Measurements from ENCODE around the gene PIP5KL1.

The PIP5KL1 gene

DNA sequence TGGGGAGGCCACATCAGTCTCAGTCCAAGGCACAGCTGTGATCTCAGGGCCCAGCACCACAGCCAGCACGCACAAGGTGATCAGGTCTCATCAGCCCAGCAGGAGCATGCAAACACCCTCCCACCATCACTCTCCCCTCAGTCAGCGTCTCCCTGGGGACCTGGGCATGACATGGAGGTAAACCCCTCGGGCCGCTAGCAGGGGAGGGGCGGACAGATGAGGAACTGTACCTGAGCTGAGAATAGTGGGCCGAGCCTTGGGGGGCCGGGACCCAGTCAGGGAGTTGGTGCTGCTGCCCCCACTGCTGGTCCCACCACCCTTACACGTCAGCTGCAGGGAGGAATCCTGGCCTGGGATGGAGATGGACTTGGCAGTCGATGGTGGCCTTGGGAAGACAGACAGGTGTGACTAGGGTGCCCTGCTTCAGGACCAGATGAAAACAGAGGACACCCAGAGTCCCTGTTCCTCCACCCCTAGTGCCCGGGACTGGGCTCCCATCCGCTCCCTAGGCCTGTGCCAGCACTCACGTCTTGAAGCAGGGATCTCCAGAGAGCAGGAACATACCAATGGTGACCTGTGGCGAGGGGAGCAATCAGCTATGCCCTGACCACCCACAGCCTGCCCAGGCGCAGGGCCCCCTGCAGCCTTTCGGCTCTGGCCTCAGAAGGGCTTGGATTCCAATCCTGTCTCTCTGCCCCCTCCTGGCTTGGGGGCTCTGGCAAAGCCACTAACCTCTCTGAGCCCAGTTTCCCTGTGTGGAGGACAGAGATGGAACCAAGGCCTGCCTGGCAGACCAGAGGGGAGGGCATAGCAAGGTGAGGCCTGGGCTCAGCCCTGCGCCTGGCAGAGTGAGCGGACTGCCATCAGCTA lies 17.5 kb upstream of the PIP5KL1 start:
- DNase-seq (ENCODE audit: low spot score), result no peak

DNA sequence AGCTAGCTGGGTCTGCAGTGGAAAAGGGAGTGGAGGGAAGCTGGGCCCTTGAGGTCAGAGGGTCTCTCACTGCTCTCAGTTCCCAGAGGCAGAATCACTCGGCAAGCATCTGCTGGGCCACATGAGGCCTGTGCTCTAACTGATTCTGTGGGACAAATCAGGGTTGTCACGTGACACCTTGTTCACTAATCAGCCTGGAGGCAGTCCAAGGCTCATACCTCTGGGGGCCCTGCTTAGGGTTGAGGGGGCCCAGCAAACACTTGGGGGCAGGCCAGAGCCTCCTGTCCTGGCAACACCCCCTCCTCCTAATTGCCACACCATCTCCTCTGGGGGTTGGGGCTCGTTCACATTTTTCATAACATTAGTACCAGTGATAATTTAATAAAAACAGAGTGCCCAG lies 16.2 kb upstream of the PIP5KL1 start:
- DNase-seq (ENCODE audit: low spot score), result no peak

DNA sequence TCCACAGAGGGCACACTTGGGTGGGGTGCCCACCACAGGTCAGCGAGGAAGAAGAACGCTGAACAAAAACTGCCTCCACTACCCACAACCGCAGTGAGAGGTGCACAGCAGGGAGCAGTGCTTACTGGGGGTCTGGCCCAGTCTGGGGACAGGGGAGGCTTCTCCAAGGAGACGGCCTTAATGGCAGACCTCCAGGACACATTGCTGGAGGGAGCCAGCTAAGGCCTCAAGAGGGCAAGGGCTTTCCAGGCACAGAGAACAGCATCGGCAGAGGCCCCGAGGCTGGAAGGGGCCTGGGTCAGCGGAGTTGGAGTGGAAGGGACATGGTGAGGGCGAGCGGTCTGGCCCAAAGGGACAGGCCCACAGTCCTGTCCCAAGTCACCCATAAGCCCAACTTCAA lies 15.4 kb upstream of the PIP5KL1 start:
- no peak for DNase-seq (ENCODE audit: low spot score)

DNA sequence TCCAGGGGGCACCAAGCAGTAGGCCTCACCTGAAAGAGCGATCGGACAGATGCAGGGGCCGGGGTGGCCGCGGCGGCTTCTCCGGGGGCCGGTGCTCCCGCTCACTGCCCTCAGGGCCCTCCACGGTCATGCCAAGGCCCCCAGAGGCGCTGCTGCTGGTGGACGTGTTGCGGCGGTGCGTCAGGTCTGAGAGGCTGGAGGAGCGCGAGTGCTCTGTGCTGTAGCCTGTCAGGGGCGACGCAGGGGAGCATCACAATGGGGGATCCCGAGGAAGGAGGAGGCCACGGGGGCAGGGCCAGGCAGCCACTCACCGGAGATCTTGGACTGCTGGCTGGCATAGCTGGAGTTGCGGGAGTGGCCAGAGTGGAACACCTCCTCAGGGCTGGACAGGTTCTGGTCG lies 14.8 kb upstream of the PIP5KL1 start:
- no peak for DNase-seq (ENCODE audit: low spot score)

DNA sequence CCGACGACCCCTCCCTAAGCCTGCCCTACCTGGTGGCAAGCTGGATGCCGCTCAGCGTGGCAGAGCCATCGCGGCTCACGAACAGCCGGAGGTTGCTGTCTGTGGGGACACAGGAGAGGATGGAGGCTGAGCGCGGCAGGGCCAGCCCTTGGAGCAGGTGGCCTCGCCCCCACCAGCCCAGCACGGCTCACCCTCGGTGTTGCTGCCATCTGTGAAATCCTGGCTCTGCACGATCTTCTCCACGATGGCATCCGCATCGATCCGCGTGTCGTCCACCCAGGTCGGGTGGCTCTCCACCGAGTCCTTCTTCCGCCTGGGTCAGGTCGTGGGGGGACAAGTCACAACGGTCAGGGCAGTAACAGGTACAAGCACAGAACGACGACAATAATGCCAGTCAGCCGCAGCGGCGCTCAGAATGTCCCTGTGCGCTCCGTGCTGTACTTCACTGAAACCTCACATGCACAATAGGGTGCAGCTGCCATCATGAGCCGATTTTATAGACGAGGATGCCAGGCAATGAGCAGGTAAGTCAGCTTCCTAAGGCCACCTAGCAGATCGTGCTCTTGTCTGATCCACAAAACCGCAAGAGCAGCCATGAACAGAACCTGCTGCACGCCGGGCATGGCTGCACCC lies 14.1 kb upstream of the PIP5KL1 start:
- no peak for DNase-seq (ENCODE audit: low spot score)

DNA sequence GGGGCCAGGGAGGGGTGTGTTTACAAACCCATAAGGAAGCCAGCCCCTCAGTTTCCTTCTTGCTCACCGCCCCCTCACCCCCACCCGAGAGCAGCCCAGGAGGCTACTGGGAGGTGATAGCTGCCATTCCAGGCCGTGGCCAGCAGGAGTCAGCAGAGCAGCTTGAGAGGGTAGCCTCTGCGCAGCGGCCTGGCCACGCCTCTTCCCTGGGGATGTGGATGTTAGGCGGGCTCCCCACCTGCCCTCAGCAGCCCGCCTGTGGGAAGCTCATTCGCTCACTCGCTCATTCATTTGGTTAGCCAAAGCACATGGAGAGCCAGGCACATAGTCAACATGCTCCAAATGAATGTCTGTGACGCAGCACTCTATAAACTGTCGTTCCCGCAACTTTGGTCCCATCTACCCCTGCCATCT lies 13.2 kb upstream of the PIP5KL1 start:
- DNase-seq (ENCODE audit: low spot score), result peak; percentile 88

DNA sequence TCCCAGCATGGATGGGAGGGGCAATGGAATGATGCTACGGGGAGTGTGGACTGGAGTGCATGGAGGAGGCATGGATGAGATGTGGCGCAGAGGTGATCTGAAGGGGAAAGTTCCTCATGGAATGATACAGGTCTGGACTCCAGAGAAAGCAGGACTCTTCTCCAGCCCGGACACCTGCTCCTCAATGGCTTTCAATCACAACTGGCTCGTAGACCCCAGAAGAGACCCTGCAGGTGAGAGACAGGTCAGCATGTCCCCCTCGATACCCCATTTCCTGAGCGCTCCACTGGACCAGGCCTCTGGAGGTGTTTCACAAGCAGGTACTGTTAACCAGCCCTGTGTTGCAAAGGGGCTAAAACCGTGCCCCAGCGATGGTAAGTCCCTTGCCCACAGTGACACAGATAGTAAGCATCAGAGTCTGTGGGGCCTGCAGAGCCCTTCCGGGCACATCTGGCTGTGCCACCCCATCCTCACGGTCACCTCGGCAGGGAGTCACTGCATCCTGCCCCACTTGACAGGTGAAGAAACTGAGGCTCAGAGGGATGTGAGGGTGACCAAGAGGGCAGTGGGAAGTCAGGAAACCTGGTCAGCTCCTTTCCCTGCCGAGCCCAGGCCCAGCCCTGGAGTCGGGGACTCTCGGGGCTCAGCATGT lies 12.6 kb upstream of the PIP5KL1 start:
- DNase-seq (ENCODE audit: low spot score), result no peak

DNA sequence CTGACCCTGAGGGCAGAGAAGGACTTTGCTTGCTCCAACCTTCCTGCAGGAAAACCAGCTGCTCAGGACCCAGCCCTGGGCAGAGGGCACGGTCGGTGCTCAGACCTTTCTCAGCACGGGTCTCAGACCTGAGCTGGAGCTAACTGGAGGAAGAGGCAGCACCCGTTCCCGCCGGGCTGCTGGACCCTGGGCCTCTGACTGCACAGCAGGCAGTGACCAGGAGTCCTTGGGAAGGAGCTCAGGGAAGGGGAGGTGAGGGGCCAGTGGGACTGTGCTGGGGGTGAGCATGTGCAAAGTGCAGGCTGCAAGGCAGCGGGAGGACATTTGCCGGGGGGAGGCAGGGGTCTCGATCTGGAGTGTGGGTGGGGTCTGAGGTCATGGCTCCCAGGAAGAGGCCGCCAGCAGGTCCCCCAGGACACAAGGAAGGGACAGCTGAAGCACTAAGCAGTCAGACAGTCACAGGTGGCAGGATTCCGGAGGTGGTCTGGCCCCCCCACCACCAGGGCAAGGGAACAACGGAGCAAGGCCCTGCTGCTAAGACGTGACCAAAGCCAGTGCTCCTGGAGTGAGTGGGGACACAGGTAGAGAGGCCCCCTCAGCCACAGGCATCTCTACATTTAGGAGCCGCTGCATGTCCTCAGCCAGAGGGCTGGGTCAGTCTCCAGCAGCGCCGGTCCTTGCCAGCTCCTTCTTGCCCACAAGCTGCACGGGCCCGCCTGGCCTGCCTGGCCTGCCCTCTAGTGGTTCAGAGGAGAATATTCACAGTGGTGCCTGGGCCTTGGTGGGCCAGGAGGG lies 11.8 kb upstream of the PIP5KL1 start:
- no peak for DNase-seq (ENCODE audit: low spot score)

DNA sequence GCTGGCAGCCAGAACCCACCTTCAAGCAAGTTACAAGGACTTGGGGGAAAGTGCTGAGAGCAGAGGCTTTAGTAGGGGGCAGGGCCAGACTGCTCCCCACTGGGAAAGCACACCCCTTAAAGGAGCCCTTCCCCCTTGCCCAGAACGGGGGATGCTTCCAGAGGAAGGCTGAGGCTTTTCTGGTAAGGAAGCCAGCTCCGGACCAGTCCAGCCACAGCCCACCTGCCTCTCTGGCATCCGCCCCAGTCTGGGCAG lies 11.3 kb upstream of the PIP5KL1 start:
- DNase-seq (ENCODE audit: low spot score), result no peak

DNA sequence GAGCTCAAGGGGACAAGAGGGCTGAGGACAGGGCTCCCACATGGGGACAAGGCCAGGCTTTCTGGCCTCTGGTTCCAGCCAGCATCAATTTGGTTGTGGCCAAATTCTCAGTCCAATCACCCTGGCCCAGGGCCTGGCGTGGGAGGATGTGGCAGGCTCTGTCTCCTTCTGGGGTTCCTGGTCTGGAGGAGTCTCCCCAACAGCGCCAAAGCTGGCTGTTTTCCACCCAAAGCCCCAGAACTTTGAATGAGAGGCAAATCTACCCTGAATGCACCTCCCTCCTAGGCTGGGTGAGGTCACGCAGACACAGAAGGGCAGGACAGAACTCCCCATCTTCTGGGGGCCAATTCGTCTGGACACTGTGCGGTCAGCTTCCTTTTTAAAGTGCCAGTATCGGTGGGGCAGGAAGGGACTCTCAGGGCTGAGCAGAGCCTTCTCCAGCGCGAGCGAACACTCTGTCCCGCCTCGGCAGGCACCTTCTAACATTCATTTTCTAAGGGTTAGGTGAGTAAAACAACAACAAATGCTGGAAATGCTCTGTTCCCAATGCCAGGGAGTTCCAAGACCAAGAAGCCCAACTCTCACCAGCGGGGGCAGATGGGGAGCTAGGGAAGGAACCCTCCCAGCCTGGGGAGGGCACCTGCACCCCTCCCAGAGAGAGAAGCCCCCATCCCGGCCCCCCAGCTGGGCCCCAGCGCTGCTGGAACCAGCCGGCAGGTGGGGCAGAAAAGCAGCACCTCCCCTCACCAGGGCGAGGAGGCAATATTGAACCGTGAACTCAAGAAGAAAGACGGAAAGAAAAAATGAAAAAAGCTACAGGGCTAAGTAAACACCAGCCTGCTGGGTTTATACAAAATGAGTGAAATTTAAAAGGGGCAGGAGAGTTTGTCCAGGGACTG lies 10.7 kb upstream of the PIP5KL1 start:
- no peak for DNase-seq (ENCODE audit: low spot score)

DNA sequence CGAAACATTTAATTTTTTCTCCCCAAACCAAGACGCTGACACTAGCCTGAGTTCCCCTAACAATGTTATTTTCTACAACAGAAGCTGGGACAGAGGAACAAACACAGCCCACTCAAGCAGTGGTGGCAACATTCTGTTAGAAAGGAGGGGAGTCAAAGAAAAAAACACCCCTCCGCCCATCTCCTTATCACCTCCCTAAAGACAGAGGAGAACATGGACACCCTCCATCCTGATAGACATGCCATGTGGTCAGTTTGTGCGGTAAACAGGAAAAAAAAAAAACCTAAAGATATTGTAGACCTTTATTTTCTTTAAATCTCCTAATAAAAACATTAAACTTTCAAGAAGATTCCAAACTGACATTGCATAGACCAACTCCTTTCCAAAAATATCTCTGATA lies 10.0 kb upstream of the PIP5KL1 start:
- DNase-seq (ENCODE audit: low spot score), result no peak

DNA sequence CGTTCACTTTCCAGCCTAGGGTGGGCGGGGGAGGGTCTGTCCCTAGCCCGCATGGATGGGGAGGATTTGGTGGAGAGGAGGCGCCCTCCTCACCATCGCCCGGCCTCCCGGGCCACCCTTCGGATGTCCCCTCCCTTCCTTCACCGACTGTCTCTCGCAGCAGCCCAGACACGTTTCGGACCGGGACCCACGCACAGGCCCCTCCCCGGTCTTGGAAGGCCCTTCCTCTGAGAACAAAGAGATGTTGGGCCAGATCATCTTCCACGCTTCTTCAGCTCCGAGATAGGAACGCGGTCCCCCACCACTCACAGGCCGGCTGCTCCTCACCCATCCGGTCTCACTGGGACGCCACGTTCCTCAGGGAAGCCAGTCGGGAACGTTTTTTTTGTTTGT lies 7.7 kb upstream of the PIP5KL1 start:
- no peak for DNase-seq (ENCODE audit: low spot score)

DNA sequence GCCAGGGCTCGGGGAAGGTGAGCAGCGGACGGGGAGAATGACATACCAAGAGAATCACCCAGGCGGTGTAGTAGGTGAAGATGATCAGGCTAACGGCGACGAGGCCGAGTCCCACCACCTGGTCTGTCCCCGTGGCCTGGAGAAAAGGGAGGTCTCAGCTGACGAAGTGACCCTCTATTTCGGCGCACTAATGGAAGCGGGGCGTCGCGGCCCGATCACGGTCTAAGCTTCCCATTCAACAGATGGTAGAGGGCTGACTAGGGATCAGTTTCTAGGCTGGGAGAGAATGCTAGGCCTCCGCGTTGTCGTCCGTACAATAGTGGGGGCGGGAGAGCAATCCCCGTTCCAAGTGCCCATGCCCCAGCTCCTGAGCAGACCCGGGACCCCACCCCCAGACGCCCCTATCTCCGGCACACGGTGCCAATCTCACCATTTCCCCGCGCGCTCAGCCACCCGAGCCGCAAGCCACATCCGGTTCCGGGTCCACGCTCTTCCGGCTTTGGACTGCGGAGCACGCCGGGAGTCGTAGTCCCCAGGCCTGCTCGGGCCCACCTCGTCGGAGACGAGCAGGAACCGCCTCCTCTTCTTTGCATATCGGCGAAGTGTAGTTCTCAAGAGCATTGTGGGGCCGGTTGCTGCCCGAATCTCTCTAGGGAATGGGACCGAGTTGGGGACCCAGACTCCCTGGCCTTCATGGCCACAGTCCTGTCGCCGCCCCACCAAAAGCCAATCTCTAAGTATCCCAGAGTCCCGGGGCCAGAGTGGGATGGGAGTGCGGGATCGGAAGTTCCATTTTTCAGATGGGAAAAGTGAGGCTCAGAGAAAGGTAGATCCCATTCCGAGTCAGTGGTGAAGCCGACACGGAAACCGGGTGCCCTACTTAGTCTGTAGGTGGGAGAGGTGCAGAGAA lies 7.1 kb upstream of the PIP5KL1 start, which contains the start of gene DPM2:
TSS of gene DPM2 (minus strand) at position 467 of the 910 bp plus-strand sequence. CDS start at position 433, 34 bp downstream.
- peak; percentile 83 for DNase-seq (ENCODE audit: low spot score)

DNA sequence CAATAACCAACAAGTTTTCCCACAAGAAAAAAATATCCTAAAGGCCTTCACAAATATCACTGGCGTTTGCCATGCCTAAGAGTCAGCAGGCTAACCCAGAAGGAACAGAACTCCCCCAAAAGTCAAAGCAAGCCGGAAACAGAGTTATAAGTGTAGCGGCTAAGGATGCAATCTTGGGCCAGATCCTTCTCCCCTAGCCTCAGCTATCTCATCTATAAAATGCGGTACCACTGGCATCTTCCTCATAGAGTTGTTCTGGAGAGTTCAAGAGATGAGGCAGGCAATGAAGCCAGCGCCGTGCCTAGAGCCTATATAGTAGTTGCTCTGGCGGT lies 6.4 kb upstream of the PIP5KL1 start:
- no peak for DNase-seq (ENCODE audit: low spot score)

DNA sequence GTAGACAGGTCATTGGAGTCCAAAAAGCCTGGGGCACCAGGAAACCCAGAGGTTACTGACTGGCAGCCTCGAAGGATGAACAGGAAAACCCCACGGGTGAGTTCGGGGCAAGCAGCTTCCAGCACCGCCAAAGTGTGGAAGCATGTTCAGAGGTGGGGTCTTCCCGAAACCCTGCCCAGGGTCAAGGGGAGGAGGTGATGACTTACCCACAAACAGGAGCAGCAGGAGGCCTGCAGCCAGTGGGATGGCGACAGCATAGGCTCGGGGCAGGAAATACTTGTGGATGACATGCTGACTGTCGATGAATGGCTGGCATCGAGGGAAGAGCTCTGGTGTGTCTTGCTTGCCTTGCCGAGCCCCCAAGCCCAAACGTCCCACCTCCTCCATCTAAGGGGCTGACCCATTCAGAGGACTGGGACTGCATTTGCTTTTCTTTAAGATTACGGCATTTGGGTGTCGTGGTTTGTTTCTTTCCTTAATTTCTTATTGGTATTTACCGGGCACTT lies 5.8 kb upstream of the PIP5KL1 start:
- no peak for DNase-seq (ENCODE audit: low spot score)

DNA sequence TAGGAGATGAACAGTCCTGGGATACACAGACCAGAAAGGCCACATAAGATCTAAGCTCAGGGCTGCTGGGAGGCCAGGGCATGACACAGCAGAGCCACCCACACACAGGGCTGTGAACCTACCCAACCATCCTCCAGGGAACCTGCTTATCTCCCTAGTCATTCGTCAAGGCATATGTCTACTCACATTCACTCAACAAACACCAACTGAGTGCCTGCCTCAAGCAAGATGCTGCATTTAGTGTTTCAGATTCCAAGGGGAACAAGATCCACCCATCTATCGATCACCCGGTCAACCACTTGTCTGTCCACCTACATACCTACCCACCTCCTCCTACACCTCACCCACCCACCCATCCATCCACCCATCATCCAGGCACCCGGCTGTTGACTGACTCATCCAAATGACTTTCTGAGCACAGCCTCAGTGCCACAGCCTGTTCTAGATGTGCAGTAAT lies 5.2 kb upstream of the PIP5KL1 start:
- DNase-seq (ENCODE audit: low spot score), result no peak

DNA sequence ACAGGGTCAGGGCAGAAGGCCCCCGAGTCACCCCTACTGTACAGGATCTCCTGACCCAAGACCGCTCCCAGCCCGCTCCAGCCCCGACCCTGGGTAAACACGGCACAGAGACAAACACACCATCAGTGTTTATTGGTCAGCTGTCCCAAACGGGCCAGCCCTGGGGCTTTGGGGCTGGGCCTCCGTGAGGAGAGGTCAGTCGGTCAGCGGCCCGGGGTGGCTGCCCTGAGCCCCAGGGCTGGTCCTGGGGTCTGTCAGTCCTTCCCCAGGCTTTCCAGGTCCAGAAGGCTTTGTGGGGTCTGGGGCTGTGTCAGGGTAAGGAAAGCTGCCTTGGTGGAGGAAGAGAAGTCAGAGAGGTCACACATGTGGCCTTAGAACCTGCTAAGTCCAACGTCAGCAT lies 4.4 kb upstream of the PIP5KL1 start:
- no peak for DNase-seq (ENCODE audit: low spot score)

DNA sequence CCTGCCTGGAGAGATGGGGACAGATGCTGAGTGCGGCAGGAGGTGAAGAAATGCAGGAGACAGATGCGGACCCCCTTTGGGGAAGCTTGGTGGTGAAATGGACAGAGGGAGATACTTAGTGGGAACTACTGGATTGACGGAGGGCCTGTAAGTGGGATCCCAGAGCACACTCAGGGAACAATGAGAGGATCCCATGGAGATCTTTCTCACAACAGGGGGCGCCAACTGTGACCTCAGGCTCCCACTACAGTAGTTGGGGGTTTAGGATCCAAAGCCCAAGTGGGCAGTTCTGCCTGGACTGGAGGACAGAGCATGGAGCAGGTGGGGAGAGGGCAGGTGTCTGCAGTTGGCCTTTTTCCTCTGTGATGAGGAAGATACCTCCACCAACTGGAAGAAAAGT lies 3.7 kb upstream of the PIP5KL1 start:
- DNase-seq (ENCODE audit: low spot score), result no peak

DNA sequence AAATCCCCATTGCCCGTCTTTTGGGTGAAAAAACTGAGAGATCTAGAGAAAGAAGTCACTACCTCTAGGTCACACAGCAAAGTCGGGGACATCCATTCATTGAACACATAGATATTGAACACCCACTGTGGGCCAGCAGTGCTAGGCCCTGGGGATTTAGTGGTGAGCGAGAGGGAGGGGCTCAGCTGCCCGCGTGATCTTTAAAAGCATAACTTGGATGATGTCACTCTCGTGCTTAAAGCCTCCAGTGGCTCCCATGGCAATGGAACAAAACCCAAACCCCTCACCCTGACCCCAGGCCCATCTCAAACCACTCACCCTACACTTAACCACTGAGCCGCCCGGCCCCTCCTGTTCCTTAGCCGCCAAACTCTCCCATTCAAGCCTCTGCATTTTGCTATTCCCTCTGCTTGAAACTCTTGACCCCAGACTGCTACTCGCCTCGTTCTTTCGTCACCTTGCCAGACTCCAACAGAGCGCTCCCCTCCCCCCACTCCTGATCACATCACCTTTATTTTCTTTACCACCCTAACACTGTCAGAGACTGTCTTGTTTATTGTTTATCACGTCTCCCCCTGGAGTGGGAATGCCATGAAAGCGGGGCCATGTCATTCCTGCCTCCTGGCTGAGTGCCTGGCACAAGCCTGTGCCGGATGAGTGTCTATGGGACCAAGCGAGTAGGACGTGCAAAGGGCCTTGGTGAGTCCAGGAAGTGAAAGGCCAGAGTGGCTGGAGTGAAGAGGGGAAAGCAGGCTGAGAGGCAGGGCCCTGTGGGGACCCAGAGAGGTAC lies 710 bp upstream of the PIP5KL1 start:
- DNase-seq (ENCODE audit: low spot score), result no peak

DNA sequence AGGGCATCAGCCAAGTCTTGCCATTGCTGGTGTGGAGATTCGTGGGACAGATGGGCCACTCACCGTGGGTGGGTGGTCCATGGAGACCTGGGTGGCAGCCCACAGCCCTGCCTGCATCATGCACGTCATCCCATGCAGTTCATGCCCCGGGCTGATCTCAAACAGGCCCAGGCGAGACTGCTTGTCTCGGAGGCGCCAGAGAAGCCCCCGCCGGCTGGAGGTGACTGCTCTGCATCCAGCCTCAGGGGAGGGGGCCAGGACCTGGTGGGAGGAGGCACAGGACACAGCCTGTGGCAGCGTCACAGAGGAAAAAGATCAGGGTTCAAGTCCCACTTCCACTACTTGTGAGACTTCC lies 975 bp downstream of the PIP5KL1 start:
- no peak for DNase-seq (ENCODE audit: low spot score)

Data from putamen (tissue), 1 donor.